Raji (cell line): Measurements from ENCODE around the gene IL12RB2.

Experiments
- POLR2A ChIP-seq: IDR thresholded peaks from 2 replicates; pipeline ENCODE4 v1.6.1; 2011; ENCODE audit warnings: low read depth, low read length, control low read depth; ENCODE audit not compliant: insufficient read depth

IL12RB2 gene

DNA sequence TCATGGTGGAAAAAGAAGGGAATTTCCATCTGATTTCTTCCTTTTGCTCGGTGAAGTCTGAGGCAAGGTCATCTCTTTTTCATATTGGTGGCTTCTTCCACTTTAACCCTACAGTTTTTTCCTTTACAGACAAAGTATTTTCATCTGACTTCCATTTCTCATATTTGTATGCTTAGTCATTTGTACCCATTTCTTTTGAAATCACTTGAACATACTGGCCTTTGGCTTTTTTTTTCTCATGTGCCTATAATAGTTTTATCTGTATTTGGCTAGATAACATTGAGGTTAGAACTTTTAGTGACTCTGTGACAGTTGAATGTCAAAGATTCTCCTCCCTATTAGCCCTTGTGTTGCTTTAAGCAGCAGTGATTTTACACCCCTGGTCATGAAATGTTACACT, 27.7 kb downstream of the IL12RB2 start:
- no peak for TF ChIP-seq POLR2A

DNA sequence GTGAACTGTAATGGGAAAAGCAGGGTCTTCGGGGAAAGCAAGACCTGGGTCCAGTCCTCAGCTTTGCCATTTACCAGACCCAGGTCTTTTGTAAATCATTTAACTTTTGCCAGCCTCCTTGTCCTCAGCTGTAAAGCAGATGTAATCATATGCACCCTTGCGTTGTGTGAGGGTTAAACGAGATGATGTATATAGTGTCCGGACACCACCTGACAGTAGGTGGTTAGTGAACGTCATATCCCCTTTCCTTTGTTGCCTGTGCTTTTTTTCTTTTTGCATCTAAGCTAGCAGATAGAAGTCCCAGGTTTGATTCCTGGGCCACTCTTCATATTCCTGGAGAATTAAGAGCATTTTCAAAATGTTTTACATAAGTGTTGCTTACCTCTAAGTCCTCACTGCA, 28.5 kb downstream of the IL12RB2 start:
- TF ChIP-seq POLR2A, result no peak

DNA sequence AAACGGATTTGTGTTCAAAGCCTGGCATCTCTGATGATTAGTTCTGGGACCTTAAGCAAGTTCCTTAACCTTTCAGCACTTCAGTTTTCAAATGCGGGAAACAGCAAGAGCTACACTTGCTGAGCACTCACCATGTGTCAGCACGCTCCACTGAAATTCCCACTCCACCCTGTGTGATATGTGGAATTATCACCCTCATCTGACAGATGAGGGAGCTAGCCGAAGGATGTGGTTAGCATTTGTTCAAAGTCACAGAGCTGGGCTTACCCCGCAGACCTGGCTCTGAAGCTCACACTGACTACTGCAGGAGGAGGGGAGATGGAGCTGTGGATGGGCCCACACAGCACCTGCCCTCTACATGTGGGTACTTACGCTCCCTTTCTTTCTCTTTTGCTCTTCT, 29.1 kb downstream of the IL12RB2 start:
- TF ChIP-seq POLR2A, result no peak

DNA sequence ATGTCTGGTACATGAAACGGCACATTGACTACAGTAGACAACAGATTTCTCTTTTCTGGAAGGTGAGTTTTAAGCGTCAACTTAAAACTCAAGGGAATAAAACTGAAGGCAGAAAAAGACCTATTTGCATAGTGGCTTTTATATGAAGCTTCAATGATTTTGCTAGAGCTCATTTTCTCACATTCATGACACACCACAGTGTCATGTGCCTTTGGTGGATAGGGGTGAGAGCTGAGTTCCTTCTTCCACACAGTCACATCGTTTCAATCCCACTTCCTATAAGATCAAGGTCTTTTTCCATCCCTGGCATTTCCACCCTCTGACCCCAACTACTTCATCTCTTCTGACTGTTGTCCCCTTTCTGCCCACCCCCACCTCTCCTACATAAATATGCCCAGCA, 31.0 kb downstream of the IL12RB2 start:
- TF ChIP-seq POLR2A, result no peak

DNA sequence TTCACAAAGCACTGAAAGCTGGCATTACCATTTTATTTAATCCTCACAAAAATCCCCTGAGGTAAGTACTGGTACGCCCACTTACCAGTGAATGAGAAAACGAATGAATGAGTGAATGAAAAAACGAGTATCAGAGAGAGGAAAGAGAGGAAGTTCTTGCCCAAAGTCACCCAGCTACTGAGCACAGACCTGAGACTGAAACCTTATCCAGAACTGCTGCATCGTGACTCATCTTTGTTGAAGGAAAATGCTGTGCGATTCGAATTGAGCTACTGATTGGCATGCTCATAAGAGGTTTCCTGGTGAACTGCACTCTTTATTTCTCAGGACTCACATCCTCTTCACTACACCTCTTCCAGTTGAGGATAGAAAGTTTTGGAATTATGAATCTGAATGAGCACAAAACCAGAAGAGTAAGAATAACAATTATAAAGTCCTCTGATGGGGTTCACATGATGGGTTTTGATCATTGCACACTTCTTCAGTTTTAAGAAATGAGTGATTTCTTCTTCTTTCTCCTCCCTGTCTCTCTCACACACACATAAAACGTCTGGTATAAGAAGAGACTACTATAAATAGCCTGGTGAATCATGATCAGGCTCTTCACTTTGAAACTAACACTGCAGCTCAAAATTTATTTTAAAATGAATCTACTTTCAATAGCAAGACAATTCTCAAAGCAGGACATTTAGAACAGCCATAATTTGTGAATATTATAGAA, 32.1 kb downstream of the IL12RB2 start:
- no peak for TF ChIP-seq POLR2A

DNA sequence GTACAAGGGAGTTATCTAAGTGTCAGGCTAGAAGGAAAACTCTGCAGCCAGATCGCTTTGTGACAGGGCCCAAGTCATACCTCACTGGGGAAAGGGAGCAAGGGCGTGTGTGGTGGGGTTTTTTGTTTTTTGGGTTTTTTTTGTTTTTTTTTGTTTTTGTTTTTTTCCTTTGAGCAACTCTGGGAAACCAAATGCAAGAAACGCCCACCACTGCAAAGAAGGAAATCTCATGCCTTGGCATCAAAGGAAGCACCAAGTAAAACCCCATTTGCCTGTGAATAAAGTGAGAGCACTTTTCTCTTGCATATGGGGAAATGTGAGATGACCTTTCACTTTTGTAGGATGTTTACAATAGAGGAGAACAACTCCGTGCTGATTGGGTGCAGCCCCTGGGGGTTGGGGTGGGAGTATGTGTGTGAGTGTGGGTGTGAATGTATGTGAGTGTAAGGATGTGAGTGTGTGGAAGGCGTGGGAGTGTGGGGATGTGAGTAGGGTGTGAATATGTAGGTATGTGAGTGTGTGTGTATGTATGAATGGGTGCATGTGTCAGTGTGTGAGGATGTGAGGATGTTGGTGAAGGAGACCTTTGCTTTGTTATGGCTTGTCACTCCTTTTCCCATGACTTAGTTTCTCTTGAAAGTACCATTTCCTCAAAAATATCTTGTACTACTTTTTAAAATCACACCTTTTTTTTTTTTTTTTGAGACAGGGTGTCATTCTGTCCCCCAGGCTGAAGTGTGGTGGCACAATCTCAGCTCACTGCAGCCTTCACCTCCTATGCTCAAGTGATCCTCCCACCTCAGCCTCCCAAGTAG, 34.6 kb downstream of the IL12RB2 start:
- no peak for TF ChIP-seq POLR2A

DNA sequence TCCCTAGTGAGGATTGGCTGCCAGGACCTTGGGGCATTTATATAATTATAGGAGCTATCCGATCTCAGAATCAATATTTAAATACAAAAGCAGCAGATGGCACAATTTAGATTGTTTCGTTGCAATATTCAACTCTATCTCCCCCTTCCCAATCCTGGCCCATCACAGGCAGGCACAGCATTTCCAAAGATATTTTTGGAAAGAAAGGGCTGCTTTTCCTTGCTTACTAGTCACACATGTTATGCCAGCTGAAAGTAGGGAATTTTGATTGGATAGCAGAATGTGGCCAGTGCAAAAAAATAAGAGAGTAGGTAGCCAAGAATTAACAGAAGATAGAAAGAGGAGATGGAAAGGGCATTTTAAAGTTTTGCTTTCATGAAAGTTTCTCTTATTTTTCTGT, 37.9 kb downstream of the IL12RB2 start:
- TF ChIP-seq POLR2A, result no peak

DNA sequence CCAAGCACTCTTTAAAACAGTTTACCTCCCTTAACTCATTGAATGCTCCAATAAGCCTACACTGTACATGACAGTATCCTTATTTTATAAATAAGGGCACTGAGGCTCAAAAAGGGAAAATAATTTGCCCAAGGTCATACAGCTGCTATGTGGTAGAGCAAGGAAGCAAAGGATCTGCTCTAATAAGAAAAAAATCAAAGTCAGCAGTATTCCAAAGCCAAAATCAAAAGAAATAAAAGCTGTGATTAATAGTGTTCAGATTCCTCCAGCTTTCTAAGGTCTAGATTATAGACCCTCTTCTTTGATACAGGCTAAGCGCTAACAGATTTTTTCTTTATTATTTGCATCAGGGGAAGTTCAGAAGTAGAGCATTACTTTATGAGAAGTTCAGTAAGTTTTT, 39.3 kb downstream of the IL12RB2 start:
- TF ChIP-seq POLR2A, result no peak

DNA sequence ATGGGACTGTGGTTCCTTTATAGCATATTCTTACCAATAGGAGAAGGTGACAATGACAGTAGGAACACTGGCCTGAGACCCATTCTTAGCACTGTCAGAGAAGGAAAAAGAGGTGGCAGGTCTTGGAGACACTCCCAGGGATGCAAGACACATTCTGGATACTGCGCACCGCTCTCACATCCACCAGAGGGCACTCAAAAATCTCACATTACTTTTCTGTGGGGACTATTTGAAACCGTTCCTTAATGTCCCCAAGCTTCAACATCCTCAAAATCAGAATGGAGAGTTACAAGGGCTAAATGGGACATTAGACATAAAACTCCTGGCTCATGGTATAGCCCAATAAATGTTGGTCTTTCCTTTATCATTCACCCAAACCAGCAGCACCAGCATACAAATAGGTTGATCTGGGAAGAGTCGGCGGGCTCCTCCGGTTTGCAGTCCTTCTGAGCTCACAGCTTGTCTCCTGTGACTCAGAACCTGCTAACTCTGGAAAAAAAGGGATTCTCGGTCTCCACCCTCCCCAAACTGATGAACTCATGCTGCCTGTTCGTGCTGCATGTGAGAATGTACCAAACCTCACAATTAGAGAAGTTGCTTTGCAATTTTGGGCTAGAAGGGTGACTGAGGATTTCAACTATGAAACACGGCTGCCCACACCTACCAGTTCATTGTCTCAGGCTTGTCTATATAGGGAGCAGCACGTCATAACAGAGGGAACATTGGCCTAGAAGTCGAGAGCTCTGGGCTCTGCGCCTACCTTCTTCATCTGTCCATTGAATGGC, 40.2 kb downstream of the IL12RB2 start:
- TF ChIP-seq POLR2A, result no peak

DNA sequence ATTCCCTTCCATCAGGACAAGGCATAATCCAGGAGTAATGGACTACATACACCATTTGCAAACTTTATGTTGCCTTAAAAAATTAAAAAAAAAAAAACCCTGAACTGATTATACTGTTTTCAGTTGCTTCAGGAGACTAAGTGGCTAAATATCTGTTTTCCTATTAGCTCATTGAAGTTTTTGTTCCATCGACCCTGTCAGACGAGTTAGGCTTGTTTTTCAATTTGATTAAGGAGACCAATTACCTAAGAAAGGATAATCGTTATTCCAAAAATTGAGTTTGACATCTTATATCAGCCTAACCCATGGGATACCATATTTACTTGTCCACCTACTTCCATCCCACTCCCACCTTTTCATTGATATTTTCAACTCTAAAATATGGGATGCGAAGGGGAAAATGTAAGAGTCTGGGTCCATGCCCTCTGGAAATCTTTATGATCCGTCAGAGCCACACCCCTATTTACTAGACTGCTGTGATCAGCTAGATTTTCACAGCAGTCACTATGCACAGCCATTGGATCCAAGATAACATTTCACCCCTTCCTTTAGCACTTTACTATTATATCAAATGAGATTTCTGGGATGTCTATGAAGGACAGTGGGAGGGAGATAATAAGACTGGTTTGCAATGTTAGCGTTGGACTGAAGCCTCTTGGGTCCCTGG, 41.0 kb downstream of the IL12RB2 start:
- no peak for TF ChIP-seq POLR2A

DNA sequence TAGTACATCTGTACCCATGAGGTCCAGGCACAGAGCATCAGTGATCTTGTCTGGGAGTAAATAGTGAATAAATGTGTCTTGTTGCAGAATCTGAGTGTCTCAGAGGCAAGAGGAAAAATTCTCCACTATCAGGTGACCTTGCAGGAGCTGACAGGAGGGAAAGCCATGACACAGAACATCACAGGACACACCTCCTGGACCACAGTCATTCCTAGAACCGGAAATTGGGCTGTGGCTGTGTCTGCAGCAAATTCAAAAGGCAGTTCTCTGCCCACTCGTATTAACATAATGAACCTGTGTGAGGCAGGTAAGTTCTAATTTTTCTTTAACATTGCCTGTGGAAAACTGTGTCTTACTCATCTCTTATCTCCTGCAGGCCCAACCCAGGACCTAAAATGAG, 43.1 kb downstream of the IL12RB2 start:
- TF ChIP-seq POLR2A, result no peak

DNA sequence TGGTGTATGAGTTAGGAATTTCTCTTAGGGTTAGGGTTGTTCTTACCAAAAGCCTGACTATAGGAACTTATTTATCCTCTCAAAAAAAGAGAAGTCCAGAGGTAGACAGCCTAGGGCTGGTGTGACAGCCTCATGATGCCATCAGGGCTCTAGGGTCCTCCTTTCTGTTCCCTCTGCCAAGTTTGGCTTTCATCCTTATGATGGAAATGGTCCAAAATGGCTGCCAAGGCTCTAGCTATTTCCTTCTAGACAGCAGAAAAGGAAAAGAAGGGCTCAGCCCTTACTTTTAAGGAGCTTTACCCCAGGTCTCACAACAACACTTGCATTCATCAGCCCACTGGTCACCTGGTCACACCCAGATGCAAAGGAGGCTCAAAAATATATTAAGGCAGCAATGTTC, 44.5 kb downstream of the IL12RB2 start:
- TF ChIP-seq POLR2A, result no peak

DNA sequence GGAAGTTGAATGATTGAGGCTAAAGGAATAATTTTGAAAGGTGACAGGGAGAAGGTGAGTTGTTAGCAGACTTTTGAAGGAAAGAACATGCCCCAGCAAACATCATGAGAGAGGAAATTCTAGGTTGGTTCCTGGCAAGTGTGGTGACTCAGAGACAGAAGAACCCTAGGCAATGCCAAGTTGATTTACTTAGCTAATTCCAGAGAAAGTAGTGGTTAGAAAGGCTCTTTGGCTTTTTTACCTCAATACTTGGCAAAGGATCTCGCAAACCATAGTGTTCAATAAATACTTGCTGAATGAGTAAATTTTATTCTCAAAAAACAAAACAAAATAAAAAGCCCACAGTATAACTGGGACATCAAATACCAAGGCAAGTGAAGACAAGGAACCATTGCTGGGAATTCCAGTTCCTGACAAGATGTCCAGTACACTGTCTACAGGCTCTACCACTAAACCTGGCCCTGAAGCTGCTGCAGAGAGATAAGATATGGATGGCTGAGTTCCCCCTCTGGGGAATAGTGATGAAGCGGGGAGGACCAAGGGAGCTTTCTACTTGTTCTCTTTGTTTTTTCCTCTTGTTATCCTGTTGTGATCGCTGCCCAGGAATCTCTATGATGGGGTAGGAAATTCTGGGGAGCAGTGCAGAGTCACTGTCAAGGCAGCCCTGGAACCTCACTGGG, 48.2 kb downstream of the IL12RB2 start:
- no peak for TF ChIP-seq POLR2A

DNA sequence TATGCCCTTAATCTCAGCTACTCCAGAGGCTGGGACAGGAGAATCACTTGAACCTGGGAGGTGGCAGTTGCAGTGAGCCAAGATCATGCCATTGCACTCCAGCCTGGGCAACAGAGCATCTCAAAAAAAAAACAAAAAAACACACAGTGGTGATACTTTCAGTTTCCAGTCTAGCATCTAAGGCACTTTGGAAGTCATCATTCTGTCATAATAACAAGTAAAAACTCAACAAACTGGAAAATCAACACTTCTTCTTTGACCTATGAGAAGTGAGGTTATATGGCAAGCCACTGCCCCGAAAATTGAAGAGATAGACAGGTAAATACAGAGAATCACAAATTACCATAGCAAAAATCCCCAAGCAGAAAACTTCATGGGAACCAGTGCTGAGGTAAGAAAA, 51.9 kb downstream of the IL12RB2 start:
- no peak for TF ChIP-seq POLR2A

DNA sequence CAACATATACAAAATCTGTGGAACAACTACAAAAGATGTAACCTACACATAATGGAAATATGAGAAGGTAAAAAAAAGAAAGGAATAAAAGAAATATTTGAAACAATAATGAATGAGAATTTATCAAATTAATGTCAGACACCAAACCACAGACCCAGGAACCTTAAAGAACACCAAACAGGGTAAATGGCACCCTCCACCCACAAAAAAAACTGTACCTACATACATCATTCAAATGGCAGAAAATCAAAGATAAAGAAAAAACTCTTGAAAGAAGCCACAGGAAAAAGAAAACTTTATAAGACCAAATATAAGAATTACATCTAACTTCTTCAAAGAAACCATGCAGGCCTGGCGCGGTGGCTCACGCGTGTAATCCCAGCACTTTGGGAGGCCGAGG, 54.0 kb downstream of the IL12RB2 start:
- TF ChIP-seq POLR2A, result no peak
